Ramos (cell line): ENCODE measurements around the gene GARNL3.

Experiments
- in situ Hi-C: fragments of 300-500 bp; cut with MboI; formaldehyde crosslinking; loops from one replicate; pipeline ENCODE4 v1.14.3; 2022; ENCODE audit warnings: low sequenced_read_pairs; ENCODE audit not compliant: unreplicated experiment

The GARNL3 gene

GRCh38 chr9:127264462-127265219 lies at the start of gene GARNL3:
Gene GARNL3, plus strand, starts transcription at chr9:127264774. Its CDS starts 104 bp downstream, at chr9:127264878.
- in situ Hi-C loops = no loop called here

- in situ Hi-C loops = no loop called here
These were observed 49.0 kb upstream of the GARNL3 start for GRCh38 chr9:127215268-127216209.

GRCh38 chr9:127216210-127216887 lies 48.2 kb upstream of the GARNL3 start:
- in situ Hi-C loops = no loop called here

- in situ Hi-C loops = no loop called here
These were observed 47.7 kb upstream of the GARNL3 start for GRCh38 chr9:127216888-127217217.

- in situ Hi-C loops = no loop called here
These were observed 45.8 kb upstream of the GARNL3 start for GRCh38 chr9:127218818-127219217.

GRCh38 chr9:127219520-127219919 lies 45.1 kb upstream of the GARNL3 start:
- in situ Hi-C loops = no loop called here

- in situ Hi-C loops = loop anchor here (5.0 kb wide), 1 partner anchor 176 kb away; the partner anchor contains the start of gene SLC2A8
These were observed 42.9 kb upstream of the GARNL3 start for GRCh38 chr9:127221695-127222094.

- in situ Hi-C loops = loop anchor here (5.0 kb wide), 1 partner anchor 175 kb away; the partner anchor contains the start of gene SLC2A8
These were observed 42.0 kb upstream of the GARNL3 start for GRCh38 chr9:127222388-127223095.

- in situ Hi-C loops = loop anchor here (5.0 kb wide), 1 partner anchor 174 kb away; the partner anchor contains the start of gene SLC2A8
These were observed 41.3 kb upstream of the GARNL3 start for GRCh38 chr9:127223266-127223665.

- in situ Hi-C loops = loop anchor here (5.0 kb wide), 1 partner anchor 174 kb away; the partner anchor contains the start of gene SLC2A8
These were observed 40.8 kb upstream of the GARNL3 start for GRCh38 chr9:127223810-127224177.

- in situ Hi-C loops = loop anchor here (5.0 kb wide), 1 partner anchor 173 kb away; the partner anchor contains the start of gene SLC2A8
These were observed 40.2 kb upstream of the GARNL3 start for GRCh38 chr9:127224178-127224882.

- in situ Hi-C loops = loop anchor here (5.0 kb wide), 1 partner anchor 172 kb away; the partner anchor contains the start of gene SLC2A8
These were observed 39.5 kb upstream of the GARNL3 start for GRCh38 chr9:127224883-127225739.

- in situ Hi-C loops = no loop called here
These were observed 38.6 kb upstream of the GARNL3 start for GRCh38 chr9:127225801-127226625.

GRCh38 chr9:127229691-127230417 lies 34.7 kb upstream of the GARNL3 start:
- in situ Hi-C loops = no loop called here

GRCh38 chr9:127231666-127232065 lies 32.9 kb upstream of the GARNL3 start:
- in situ Hi-C loops = no loop called here

GRCh38 chr9:127232833-127233549 lies 31.6 kb upstream of the GARNL3 start:
- in situ Hi-C loops = no loop called here
